ENCODE results near the gene ATP6V0E2. TPM values are rescaled to one million over a fixed set of nuclear protein-coding genes. Genes with fewer than 3 reads are reported as not detected.

ATP6V0E2 gene
- total RNA-seq, 1 donor from 2014 or later = 16.0 TPM

DNA sequence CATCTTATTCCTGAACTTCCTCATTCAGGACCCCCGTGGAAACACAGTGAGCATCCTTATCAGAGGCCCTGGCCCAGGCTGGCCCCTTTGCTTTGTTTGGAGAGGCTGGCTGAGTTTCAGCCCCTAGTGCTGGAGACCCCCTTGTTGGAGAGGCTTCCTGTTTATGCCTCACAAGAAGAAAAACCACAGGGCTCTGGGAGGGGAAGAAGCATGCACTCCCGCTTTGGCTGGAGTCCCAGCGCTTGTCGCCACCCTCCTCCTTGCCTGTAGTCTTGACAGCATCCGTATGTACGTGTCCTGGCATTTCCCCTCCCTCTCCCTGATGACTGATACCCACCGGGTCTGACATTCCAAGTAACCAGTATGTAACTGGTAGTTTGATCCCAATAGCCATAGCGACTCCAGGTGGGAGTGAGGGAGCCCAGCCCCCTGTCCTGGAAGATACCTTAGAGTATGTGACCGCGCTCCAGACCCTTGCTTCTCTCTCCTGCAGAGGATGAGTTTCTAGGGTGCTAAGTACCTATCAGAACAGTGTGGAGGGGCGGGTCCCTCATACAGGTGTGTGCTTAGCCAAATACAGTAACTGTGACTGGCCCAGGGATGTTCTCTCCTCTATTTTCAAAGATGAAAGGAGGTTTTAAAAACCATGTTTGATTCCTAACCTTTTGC lies 6.9 kb upstream of the ATP6V0E2 start:
- Histone ChIP-seq H3K4me2 (ENCODE audit: low read length) (no peak overlapping the region), H3K4me3 (ENCODE audit: insufficient read depth, low read depth, low read length) (no peak overlapping the region), H3K9ac (ENCODE audit: low read length) (no peak overlapping the region), H3K27ac (ENCODE audit: low read depth, low read length) (no peak overlapping the region), H3K27me3 (ENCODE audit: insufficient read depth, low read length) (no peaks in the 10 kb centered on the region), H3K79me2 (ENCODE audit: insufficient read depth, low read length) (no peaks in the 10 kb centered on the region), H3K9me3 (ENCODE audit: insufficient read depth, low read depth, low read length) (no peaks in the 10 kb centered on the region), H3K36me3 (ENCODE audit: insufficient read depth, low read length) (no peaks in the 10 kb centered on the region), H4K20me1 (ENCODE audit: insufficient read depth, low read length) (no peaks in the 10 kb centered on the region), H2AFZ (ENCODE audit: low read depth, low read length) (no peak overlapping the region), H3K4me1 (ENCODE audit: insufficient read depth, low read length) (no peaks in the 10 kb centered on the region)
- H3K4me1 Mint-ChIP-seq (ENCODE audit: low read depth, unreplicated experiment) = peaks cover 5% of the 10 kb centered on the region
- peaks cover 12% of the 10 kb centered on the region for H3K36me3 Mint-ChIP-seq (ENCODE audit: low read depth, unreplicated experiment)
- no peaks in the 10 kb centered on the region for H3K9me3 Mint-ChIP-seq (ENCODE audit: unreplicated experiment)
- FAIRE-seq = no peak
- H3K27me3 Mint-ChIP-seq (ENCODE audit: low read depth, unreplicated experiment) = peaks cover 9% of the 10 kb centered on the region
- no peak overlapping the region for H3K4me3 Mint-ChIP-seq (ENCODE audit: unreplicated experiment)
- peak; percentile 52 for DNase-seq (ENCODE audit: low read depth)
- H3K27ac Mint-ChIP-seq (ENCODE audit: unreplicated experiment) = no peak overlapping the region
- TF ChIP-seq EZH2 (IDR thresholded peaks at IDR 0.05; ENCODE audit: insufficient read depth, low read length) = no peak
- TF ChIP-seq, protein P1, sequence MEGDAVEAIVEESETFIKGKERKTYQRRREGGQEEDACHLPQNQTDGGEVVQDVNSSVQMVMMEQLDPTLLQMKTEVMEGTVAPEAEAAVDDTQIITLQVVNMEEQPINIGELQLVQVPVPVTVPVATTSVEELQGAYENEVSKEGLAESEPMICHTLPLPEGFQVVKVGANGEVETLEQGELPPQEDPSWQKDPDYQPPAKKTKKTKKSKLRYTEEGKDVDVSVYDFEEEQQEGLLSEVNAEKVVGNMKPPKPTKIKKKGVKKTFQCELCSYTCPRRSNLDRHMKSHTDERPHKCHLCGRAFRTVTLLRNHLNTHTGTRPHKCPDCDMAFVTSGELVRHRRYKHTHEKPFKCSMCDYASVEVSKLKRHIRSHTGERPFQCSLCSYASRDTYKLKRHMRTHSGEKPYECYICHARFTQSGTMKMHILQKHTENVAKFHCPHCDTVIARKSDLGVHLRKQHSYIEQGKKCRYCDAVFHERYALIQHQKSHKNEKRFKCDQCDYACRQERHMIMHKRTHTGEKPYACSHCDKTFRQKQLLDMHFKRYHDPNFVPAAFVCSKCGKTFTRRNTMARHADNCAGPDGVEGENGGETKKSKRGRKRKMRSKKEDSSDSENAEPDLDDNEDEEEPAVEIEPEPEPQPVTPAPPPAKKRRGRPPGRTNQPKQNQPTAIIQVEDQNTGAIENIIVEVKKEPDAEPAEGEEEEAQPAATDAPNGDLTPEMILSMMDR (IDR thresholded peaks at IDR 0.05; ENCODE audit: insufficient read depth, low read depth, low read length) = no peak

DNA sequence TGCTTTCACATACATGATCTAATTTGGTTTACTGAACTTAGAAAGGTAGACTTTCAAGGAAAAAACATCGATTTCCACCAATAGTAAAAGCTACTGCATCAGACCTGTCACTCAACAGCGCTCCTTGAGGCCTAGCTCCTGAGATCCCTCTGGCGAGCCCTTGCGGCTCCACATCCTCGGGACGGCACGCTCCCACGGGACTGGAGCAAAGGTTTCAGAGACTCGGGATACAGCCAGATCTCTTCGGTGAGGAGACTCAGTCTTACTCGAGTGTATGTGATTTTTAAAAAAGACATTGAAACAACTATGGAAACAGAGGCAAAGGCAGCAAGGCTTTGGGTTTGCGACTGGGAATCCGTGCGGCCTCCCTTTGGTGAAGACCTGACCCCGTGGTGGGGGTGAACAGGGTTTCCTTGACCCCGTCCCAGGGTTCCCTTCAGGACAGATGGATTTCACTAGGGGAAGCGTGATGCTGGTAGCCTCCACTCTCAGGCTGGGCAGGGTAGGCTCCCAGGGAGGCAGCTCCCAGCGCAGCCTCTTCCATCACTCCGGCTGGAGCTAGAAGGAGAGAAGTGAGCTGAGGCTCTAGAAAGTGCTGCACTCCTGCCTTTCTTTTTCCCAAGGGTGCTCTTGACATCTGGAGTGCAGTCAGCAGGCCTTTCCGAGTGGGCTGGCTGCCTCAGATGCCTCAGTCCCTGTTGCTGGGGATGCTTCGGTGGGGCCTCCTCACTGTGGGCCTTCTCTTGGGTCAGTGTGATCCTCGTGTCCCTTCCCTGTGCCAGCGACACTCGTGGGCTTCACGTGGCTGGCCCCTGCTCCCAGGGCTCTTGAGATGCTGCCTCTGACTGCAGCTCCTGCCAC lies 5.8 kb upstream of the ATP6V0E2 start:
- H3K4me1 Mint-ChIP-seq (ENCODE audit: low read depth, unreplicated experiment) = peaks cover 5% of the 10 kb centered on the region
- H3K9ac ChIP-seq (ENCODE audit: low read length) = no peak overlapping the region
- no peak for DNase-seq (ENCODE audit: low read depth)
- FAIRE-seq = no peak
- TF ChIP-seq, protein P1 (IDR thresholded peaks at IDR 0.05; ENCODE audit: insufficient read depth, low read depth, low read length) = no peak
- TF ChIP-seq EZH2 (IDR thresholded peaks at IDR 0.05; ENCODE audit: insufficient read depth, low read length) = no peak
- H3K4me3 ChIP-seq (ENCODE audit: insufficient read depth, low read depth, low read length) = no peak overlapping the region
- H3K27me3 ChIP-seq (ENCODE audit: insufficient read depth, low read length) = no peaks in the 10 kb centered on the region
- H3K9me3 ChIP-seq (ENCODE audit: insufficient read depth, low read depth, low read length) = no peaks in the 10 kb centered on the region
- H3K36me3 Mint-ChIP-seq (ENCODE audit: low read depth, unreplicated experiment) = peaks cover 7% of the 10 kb centered on the region
- no peaks in the 10 kb centered on the region for H3K9me3 Mint-ChIP-seq (ENCODE audit: unreplicated experiment)
- no peak overlapping the region for H3K4me2 ChIP-seq (ENCODE audit: low read length)
- no peaks in the 10 kb centered on the region for H3K79me2 ChIP-seq (ENCODE audit: insufficient read depth, low read length)
- no peaks in the 10 kb centered on the region for H4K20me1 ChIP-seq (ENCODE audit: insufficient read depth, low read length)
- no peak overlapping the region for H3K4me3 Mint-ChIP-seq (ENCODE audit: unreplicated experiment)
- no peak overlapping the region for H3K27ac ChIP-seq (ENCODE audit: low read depth, low read length)
- peaks cover 6% of the 10 kb centered on the region for H3K27me3 Mint-ChIP-seq (ENCODE audit: low read depth, unreplicated experiment)
- no peak overlapping the region for H2AFZ ChIP-seq (ENCODE audit: low read depth, low read length)
- H3K27ac Mint-ChIP-seq (ENCODE audit: unreplicated experiment) = no peak overlapping the region
- no peaks in the 10 kb centered on the region for H3K36me3 ChIP-seq (ENCODE audit: insufficient read depth, low read length)
- peaks cover 7% of the 10 kb centered on the region for H3K4me1 ChIP-seq (ENCODE audit: insufficient read depth, low read length)

All from astrocyte (in vitro differentiated cells and primary cell).